Putamen (tissue), 1 donor: ENCODE measurements around the gene HECTD4.
A peak's percentile ranks its signal among the peaks of the same experiment; 100 is the strongest.
"Not testable (repeated sequence)": the region's sequence is repeated elsewhere in the genome, so short reads cannot be mapped to it uniquely, and the experiment has no call there.

ENCODE experiments used
- DNase-seq: peaks from one replicate; pipeline ENCODE4 v3.0.0-alpha.2; 2016; ENCODE audit warnings: low spot score

The HECTD4 gene, protein sequence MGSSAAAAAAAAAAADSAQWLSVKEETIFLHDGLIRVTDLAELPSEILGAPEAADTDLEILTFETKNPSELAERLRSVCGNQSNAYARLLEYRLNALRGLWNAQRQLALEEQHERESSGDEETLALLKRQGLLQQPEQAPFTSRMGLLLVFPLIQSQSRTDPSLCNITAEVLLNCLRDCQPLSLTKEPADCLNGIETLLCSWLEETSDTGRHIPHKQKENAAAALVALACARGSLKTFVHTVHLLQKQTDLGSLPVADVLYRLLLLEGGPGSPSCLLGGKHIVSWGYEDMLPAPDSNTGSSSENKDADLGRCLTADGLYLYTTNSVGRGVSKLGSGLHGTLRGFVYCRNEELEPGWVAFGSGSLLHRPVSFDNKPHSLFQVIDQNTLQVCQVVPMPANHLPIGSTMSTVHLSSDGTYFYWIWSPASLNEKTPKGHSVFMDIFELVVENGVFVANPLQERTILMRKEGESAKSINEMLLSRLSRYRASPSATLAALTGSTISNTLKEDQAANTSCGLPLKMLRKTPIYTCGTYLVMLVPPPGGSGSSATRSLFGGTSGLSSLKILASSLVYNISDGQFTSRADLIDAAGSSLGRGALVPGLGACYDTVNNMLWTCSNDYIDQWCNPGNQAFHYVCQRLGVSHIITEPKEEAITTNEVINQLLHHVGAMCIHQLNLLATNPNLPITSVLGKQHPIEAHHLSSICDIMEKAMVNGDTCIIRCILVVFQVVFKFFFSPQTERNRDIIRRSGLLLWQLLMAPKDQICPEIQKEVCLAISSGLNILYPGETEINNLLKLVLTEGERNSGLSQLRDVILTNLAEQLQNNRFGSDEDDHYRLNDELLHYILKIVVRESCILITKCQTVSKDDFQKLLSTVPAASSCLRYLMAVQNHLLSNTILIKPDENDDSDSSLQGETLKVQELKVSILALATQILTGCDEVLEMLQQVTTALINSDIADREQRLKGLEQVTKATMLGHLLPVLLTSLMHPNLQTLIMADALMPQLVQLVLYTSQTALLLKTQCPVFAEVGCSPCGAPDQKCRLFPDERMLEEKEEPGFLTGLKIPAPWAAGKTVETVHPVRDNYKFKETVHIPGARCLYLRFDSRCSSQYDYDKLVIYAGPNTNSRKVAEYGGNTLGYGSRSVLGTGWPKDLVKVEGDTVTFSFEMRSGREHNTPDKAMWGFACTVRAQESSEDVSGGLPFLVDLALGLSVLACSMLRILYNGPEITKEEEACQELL (N-terminal part only)

DNA sequence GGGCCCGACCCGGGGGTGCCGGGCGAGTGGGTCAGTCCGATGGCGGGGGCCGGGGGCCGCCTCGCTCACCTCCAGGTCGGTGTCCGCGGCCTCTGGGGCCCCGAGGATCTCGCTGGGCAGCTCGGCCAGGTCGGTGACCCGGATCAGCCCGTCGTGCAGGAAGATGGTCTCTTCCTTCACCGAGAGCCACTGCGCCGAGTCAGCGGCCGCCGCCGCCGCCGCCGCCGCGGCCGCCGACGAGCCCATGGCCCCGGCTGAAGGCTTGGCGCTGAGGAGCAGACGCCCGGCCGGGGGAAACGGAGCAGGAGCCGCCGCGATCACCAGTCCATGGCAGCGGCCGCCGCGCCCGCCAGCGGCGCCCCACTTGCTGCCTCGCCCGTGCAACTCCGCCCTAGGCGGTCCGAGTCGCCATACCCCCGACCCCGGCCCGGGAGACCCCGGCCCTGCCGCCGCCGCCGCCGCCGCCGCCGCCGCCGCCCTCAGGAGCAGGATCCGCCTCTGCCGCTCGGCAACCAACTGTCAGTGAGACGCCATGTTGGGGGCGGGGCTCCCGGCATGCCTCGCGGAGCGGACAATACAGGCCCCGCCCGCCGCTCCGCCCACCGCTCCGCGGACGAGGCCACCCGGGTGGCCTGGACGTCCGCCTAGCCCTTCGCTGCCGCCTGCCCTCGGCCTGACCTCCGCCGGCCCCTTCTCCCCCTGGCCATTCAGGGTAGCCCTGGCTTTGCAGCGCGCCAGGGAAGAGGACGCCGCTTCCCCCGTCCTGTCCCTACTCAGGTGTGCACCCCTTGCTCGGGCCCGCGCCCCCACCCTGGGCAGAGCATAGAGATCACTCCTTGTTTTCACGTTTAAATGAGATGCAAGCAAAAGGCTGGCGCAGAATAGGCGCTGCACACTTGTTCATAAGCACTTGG is at the start of gene HECTD4:
TSS of gene HECTD4 (minus strand) at position 549 of the 914 bp plus-strand sequence. CDS start at position 246, 303 bp downstream.
- DNase-seq: peak; percentile 94

DNA sequence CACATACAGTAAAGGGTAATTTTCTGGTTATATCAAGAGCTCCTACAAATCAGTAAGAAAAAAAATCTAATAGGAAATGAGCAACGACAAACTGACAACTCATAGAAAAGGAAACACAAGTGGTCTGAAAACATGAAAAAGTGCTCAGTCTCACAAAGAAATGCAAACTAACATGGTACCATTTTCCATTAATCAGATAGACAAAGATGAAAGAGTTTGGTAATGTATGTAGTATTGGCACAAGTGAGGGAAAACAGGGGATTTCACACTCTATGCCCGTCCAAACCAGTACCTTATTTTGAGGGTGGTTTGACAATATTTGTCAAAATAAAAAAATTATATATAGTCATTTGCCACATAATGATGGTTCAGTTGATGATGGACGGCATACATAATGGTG is 49.7 kb upstream of the HECTD4 start:
- no peak for DNase-seq

DNA sequence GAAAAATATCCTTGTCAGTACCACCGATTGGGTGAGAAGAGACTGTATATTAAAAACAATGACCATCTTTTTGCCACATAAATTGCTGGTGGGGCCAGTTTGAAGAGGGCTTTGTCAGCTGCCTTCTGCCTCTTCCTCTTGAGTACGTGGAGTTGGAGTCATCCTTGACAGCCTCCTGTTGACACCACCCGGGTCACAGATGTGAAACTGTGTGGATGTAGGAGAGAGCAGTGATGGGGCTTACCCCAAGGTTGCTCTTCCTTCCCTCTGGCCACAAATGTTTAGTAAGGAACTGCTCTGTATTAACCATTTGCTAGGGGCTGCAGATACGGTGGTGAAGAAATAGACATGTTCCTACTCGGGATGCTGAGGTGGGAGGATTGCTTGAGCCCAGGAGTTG is 48.7 kb upstream of the HECTD4 start:
- no peak for DNase-seq

DNA sequence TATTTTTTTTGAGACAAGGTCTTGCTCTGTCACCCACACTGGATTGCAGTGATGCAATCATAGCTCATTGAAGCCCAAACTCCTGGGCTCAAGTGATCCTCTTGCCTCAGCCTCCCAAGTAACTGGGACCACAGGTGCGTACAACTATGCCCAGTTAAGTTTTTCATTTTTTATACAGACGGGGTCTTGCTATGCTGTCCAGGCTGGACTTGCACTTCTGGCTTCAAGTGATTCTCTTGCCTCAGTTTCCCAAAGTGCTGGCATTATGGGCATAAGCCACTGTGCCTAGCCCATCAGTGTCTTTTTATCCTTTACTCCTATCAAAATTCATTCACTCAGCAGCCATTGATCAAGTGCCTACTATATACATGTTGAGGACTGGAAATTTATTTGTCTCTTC is 45.5 kb upstream of the HECTD4 start:
- no peak for DNase-seq

DNA sequence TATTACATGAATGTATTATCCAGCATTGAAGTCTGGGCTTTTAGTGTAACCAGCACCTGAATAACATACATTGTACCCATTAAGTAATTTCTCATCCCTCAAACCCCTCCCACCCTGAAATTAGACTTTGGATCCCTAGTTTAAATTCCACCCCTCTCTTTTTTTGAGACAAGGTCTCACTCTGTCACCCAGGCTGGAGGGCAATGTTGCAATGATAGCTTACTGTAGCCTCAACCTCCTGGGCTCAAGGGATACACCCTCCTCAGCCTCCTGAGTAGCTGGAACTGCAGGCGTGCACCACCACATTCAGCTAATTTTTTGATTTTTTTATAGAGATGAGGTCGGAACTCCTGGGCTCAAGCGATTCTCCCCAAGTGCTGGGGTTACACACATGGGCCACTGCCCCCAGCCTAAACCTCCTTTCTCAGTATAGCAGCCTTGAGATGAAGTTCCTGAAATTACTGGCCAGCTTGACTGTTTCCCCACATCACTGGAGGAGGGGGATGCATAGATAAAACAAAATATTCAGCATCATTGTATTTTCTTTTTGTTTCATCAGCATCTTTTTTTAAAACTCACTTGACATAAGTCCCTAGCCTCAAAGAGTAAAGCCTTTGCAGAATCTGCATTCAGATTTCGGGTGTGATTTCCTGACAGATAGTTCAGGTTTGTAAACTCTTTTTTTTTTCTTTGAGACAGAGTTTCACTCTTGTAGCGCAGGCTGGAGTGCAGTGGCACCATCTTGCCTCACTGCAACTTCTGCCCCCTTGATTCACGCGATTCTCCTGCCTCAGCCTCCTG is 43.6 kb upstream of the HECTD4 start:
- DNase-seq: no peak

DNA sequence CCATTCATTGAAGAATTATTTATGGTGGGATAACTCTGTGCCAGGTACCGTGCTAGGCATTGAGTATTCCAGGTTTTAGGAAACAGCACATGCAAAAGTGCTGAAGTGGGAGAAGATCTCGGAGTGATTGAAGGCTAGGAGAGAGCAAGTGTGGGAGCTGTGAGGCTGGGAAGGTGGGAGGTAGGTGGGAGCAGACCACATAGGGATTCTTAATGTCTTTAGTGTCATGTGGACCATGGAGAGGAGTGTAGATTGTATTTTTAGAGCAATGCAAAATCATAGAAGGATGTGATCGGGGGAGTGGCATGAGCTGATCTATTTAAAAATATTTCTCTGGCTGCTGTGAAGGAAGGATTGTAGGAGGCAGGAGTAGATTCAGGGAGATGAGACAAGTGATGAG is 41.9 kb upstream of the HECTD4 start:
- peak; percentile 83 for DNase-seq

DNA sequence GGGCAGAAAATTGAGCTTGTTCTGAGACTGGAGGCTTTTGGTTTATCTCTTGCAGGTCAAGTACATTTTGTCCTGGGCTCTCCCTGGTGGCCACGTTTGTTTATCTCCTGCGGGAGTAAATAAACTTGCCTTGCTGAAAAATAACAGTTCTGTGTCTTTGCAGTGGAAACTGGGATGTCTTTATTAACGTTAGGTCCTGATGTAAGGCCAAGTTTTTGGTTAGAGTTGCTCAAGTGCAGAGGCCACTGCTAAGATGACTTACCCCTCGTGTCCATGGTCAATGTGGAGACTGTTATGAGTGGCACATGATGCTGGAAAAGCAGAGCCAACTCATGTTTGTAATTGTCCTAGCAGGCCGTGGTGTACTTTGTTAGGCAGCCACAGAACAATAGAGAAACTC is 40.3 kb upstream of the HECTD4 start:
- peak; percentile 87 for DNase-seq

DNA sequence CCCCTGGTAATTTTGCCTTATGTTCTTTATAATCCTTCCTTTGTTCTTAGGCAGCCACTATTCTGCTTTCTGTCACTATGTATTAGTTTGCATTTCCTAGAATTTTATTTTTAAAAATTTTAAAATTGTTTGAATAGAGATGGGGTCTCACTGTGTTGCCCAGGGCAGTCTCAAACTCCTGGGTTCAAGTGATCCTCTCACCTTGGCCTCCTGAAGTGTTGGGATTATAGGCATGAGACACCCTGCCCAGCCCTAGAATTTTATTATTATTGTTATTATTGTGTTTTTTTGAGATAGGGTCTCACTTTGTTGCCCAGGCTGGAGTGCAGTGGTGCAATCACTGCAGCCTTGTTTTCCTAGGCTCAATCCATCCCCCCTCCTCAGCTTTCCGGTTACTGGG is 39.1 kb upstream of the HECTD4 start:
- DNase-seq: no peak

DNA sequence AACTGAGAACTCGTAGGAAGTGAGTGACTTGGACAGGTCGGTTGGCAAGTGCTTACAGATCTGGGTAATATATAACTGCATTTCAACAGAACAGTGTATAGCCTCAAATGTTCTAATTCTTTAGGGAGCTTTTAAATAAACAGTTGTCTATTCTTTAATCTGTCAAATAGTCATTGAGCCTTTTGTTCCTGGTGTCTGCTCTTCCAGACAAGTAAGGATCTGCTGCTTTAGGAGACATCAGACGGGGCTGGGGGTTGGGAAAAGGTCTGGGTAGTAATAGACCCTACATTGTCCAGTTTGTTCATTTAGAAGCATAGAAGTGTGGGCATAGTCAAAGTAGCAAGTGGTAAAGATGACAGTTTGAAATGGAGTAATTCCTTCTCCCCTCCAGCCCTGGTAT is 38.5 kb upstream of the HECTD4 start:
- no peak for DNase-seq

DNA sequence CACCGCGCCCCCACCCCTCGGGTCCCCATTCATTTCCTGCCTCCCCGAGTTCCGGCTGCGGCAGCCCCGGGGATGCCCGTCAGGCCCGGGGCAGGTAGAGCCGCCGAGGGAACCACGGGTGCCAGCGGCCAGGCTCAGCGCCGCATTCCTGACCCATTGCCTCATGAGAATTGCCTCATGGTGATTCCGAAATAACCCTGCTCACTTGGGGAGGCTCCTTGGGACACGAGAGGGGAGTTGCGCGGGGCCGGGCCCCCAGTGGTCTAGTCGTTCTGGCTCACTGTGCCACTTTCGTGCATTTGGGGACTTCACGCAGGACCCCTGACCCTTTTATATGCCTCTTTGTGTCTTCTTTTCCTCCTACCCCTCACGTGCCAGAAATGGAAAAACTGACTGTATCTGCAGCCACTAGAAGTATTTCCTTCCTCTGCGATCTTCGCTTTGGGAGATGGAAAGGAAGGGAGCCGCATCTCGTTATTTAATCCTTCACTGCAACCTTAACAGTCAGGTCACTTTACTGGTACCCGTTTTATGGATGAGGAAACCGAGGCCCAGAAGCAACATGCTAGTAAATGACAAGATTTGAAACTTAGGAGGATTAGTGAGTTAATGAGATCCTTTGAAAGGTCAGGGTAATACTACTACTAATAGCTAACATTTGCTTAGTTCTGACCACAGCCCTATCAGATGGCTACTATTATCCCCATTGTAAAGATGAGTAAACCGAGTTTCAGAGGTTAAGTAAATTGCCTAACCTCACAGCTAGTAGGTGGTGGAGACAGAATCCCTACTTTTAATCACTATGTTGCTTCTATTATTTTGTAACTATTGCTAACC is 37.3 kb upstream of the HECTD4 start:
- DNase-seq: no peak

DNA sequence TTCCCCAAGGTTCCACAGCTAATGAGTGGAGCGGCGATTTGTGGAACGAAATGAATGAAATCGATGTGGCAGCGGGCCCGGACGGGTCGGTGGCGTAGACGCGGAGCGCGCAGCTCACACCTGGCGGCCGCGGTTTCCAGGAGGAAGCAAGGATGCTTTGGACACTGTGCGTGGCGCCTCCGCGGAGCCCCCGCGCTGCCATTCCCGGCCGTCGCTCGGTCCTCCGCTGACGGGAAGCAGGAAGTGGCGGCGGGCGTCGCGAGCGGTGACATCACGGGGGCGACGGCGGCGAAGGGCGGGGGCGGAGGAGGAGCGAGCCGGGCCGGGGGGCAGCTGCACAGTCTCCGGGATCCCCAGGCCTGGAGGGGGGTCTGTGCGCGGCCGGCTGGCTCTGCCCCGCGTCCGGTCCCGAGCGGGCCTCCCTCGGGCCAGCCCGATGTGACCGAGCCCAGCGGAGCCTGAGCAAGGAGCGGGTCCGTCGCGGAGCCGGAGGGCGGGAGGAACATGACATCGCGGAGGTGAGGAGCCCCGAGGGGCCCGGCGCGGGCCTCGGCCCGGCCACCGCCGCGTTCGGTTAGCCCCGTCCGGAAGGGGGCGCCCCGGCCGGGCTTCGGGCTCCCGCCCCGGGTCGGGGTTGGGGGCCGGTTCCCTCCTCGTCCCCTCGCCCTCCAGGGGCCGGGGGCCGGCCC is 36.5 kb upstream of the HECTD4 start, which contains the start of gene PTPN11:
TSS of gene PTPN11 (plus strand) at position 340 of the 689 bp plus-strand sequence. CDS start at position 505, 165 bp downstream.
- DNase-seq: peak; percentile 82

DNA sequence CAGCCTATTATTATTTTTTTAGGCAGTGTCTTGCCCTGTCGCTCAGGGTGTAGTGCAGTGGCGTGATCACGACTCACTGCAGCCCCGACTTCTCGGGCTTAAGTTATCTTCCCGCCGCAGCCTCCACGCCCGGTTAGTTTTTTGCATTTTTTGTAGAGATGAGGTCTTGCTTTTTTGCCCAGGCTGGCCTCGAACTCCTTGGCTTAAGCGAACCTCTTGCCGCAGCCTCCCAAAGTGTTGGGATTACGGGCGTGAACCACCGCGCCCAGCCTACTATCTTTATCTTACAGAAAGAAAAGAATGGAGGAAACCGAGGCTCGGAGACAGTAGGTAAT is 36.0 kb upstream of the HECTD4 start:
- no peak for DNase-seq

DNA sequence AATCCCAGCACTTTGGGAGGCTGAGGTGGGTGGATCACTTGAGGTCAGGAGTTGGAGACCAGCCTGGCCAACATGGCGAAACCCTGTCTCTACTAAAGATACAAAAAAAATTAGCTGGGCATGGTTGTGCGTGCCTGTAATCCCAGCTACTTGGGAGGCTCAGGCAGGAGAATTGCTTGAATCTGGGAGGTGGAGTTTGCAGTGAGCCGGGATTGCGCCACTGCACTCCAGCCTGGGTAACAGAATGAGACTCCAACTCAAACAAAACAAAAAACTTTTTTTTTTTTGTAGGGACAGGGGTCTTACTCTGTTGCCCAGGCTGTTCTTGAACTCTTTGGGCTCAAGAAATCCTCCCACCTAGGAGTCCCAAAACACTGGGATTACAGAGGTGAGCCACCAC is 33.2 kb upstream of the HECTD4 start:
- not testable (repeated sequence) for DNase-seq

DNA sequence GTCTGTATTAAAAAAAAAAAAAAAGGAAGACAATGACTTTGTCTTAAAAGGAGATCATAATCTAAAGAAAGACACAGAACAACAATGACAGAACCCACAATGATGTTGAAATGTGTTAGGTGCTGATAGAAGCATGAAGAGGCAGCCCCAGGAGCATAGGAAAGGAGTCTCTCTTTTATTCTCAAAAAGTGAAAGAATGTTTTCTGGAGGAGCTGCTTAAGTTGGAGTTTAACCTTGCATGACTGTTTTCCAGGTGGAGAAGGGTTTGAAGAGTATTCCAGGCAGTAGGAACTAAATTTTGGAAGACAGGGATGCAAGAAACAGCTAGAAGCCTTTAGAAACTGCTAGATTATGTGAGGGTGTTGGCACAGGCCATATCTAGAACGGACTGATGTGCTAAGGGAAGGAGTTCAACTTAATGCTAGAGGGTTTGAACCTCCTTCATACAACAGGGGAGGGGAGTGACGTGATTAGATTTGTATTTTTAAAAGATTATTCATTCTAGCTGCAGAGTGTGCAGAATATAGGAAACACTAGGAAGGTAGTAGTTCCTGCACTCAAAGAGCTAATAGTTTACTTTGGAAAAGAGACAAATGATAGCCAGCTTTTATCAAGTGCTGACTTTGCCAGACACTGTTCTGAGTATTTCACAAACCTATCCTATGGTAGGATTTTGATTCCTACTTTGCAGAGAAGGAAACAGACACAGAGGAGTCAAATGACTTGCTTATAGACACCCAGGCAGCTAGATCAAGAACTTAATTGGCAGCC is 31.8 kb upstream of the HECTD4 start:
- no peak for DNase-seq

DNA sequence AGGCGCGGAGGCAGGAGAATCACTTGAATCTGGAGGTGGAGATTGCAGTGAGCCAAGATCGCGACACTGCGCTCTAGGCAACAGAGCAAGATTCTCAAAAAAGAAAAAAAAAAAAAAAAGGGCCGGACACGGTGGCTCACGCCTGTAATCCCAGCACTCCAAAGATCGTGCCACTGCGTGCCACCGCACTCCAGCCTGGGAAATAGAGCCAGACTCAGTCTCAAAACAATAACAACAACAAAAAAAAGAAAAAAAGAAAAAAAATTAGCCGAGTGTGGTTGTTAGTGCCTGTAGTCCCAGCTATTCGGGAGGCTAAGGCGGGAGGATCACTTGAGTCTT is 27.6 kb upstream of the HECTD4 start:
- no peak for DNase-seq

DNA sequence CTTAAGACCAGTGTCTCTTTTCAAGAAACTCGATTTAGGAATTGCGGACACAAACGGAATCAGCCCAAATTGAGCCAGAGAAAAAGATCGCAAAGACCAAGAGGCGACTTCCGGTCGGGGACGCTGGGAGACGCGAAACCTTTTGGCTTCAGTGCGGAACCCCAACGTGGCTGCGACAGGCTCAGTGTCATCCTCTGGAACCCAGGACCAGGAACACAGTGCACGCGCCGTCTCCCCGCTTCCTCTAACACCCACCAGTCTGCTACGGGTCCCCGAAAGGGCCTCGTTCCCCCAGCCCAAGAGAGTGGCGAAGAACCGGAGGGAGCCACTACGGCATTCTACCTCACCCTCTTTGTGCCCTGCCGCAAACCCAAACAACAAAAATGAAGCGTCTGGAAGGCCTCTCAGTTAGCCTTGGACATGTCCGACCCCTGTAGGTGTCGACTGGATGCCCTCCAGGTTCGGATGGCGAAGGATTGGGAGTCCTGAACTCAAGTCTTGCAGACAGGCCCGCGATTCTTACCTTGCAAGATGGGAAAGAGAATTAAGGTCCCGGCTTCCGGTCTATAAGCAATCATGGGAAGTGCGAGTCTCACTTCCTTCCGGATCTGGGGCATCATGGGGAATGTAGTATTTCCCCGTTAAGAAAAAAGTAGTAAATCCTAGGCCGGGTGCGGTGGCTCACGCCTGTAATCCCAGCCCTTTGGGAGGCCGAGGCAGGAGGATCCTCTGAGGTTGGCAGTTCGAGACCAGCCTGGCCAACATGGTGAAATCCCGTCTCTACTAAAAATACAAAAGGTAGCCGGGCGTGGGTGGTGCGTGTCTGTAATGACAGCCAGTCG is 27.1 kb upstream of the HECTD4 start, which contains the start of gene RPL6:
TSS of gene RPL6 (minus strand) at position 542 of the 842 bp plus-strand sequence. CDS start 949 bp downstream, outside the sequence.
- DNase-seq: peak; percentile 92

DNA sequence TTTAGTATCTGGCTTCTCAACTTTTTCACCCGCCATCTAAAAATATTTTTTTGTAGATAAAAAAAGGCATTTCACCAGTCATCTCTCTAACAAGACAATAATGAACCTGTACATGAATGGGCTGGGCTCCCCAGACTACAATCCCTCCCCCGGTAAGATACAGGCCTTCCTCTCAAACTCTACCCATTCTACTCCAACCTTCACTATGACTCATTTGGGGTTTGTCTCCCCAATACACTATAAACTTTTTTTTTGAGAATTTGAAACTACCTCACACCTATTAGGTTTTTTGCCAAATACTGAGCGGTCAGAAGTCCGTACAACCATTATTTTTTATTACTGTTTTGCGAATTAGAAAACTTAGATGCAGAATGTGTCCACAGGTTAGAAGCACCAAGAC is 26.4 kb upstream of the HECTD4 start:
- DNase-seq: no peak
